ENCODE results near the gene EPC1. TPM values are rescaled to one million over a fixed set of nuclear protein-coding genes. Genes with fewer than 3 reads are reported as not detected.
"Not testable (repeated sequence)": the region's sequence is repeated elsewhere in the genome, so short reads cannot be mapped to it uniquely, and the experiment has no call there.

Gene EPC1
- total RNA-seq, 4 donors from 2014 or later = 30.5 to 68.7 (median 34.5) TPM

DNA sequence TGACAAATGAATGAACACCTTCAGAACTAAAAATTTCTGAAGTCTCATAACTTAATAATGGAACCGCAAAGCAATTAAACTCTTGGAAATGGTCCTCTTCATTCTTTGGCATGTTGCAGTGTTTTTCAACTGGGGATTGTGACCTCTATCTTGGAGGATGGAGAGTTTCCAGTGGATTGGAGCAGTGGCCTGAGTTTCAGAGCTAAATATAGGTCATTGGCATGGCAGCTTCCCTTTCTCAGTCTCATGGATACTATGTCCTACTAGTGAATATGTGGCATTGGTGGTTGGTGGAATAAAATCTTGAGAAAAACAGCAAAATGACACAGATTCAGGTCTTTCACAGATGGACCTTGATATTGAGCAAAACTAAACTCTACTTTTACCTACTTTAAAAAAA is 24.1 kb upstream of the EPC1 start:
- DNase-seq (ENCODE audit: low spot score) (no peak), ATAC-seq (ENCODE audit: low FRiP score) (no peak)
- TF ChIP-seq, protein P1, sequence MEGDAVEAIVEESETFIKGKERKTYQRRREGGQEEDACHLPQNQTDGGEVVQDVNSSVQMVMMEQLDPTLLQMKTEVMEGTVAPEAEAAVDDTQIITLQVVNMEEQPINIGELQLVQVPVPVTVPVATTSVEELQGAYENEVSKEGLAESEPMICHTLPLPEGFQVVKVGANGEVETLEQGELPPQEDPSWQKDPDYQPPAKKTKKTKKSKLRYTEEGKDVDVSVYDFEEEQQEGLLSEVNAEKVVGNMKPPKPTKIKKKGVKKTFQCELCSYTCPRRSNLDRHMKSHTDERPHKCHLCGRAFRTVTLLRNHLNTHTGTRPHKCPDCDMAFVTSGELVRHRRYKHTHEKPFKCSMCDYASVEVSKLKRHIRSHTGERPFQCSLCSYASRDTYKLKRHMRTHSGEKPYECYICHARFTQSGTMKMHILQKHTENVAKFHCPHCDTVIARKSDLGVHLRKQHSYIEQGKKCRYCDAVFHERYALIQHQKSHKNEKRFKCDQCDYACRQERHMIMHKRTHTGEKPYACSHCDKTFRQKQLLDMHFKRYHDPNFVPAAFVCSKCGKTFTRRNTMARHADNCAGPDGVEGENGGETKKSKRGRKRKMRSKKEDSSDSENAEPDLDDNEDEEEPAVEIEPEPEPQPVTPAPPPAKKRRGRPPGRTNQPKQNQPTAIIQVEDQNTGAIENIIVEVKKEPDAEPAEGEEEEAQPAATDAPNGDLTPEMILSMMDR (IDR thresholded peaks at IDR 0.05) = no peak

DNA sequence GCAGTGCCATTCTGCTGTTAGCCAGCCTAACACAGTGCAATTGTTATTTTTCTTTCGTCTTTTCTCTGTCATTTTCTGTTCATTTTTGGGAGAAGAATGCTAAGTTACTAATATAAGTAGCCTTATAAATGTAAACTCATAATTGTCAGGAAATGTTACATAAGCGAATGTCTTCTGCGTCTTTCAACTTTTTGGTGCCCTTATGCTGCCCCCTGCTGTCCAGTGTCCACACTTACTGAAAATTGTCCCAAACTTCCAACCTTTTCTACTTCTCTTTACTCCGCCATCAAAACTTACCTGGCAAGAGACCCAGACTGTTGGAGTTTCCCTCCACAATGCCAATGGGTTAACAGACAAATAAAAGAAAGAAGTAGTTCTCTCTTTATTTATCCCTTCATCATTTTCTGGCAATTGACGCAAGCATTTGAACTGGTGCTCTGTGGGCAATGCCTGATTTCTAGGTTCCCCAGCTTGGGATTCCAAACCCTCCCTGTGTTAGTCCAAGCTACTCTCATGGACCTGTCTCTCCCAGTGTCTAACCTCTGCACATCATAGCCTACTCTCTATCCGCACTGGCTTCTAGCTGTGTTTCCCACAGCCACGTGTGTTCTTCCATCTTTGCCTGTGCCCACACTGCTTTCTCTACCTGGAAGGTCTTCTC is 21.0 kb upstream of the EPC1 start:
- DNase-seq (ENCODE audit: low spot score) (peak; percentile 38), ATAC-seq (ENCODE audit: low FRiP score) (peak; percentile 74)
- TF ChIP-seq, protein P1 (IDR thresholded peaks at IDR 0.05) = peak in 2 of 3 donors; percentile 57 to 84

DNA sequence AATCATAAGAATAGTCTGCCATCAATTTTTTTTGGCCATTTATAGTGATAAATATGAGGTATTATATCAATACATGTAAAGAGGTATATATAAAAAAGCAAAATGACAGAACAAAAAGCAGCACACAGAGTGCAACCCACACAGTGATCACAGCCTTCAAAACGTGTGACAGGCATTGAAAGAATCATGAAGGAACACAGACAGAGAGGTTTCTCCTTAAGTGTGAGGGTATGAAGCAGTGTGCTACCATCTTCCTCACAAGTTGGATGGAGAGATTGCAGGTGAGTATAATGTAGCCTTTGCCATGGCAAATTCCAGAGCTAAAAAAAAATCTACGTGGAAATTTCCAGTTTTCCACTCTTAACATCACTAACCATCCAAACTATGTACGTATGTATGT is 19.6 kb upstream of the EPC1 start:
- ATAC-seq (ENCODE audit: low FRiP score) (no peak), DNase-seq (ENCODE audit: low spot score) (no peak)
- TF ChIP-seq, protein P1 (IDR thresholded peaks at IDR 0.05) = no peak

DNA sequence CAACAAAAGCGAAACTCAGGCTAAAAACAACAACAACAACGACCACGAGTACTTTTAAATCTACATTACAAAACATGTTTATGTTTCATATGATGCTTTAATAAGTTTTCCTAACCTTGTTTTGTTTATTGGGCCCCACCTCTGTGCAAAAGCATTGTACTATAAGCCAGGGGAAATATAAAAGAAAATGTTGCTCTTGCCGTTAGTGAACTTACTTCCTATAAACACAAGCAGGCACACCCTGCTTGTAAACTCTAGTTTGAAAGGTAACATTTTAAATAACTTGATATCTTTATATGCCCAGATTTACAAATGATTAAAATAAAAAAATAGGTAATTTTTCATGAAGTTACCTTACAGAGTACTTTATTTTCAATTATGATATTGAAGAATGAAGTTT is 19.2 kb upstream of the EPC1 start:
- DNase-seq (ENCODE audit: low spot score) (no peak), ATAC-seq (ENCODE audit: low FRiP score) (no peak)
- TF ChIP-seq, protein P1 (IDR thresholded peaks at IDR 0.05) = no peak

DNA sequence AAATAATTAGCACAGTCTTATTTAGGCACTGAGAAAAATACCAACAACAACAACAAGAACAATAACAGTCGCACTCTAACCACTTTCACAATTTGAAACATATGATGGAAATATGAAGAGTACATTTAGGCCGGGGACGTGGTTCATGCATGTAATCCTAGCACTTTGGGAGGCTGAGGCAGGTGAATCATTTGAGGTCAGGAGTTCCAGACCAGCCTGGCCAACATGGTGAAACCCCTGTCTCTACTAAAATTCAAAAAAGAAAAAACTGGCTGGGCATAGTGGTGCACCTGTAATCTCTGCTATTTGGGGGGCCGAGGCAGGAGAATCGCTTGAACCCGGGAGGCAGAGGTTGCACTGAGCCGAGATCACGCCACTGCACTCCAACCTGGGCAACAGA is 18.4 kb upstream of the EPC1 start:
- not testable (repeated sequence) for ATAC-seq (ENCODE audit: low FRiP score); DNase-seq (ENCODE audit: low spot score)

DNA sequence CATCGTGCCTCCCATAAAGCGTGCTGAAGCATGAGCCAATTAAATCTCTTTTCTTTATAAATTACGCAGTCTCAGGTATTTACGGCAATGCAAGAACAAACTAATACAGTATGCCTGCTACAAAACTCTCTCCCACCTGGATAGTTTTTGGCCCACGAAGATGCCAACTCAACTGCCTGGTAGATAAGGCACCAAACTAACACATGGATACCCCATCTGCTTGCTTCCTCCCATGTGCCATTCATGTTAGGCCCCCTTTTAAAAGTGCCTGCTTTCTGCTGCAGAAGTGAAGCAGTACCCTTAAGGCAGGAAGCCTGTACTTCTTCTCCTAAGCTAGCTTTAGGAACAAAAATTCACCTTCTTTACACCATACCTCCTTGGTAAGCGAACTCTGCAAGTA is 15.6 kb upstream of the EPC1 start:
- ATAC-seq (ENCODE audit: low FRiP score) (no peak), DNase-seq (ENCODE audit: low spot score) (no peak)
- TF ChIP-seq, protein P1 (IDR thresholded peaks at IDR 0.05) = no peak

DNA sequence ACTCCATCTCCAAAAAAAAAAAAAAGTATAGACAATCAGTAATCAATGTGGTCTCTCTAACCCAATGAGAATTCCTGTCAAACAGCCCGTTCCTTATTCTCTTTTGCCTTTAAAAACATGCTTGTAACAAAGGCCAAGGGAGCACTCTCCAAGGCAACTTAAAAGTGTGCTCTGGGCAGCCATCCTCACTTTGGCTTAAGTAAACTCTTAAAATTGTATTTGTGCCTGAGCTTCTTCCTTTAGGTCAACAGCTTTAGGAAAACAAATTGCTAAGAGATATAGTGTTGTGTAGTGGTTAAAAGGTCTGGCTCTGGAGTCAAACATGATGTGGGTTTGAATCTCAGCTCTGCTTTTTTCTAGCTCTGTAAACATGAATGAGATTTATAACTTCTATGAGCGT is 13.9 kb upstream of the EPC1 start:
- ATAC-seq (ENCODE audit: low FRiP score) (no peak), DNase-seq (ENCODE audit: low spot score) (no peak)
- TF ChIP-seq, protein P1 (IDR thresholded peaks at IDR 0.05) = no peak

Measured in omental fat pad (tissue), 4 donors.